SK-N-SH treated with all-trans-retinoic acid at 6 μM for 48 hours (cell line): ENCODE results near the gene MED13.
A peak's percentile ranks its signal among the peaks of the same experiment; 100 is the strongest.

Experiments used
- ATAC-seq: fragments of 200-7000 bp; cut with Tn5 transposase; 3 replicates; pipeline ENCODE4 v1.9.1; 2020; ENCODE audit warnings: mild to moderate bottlenecking, moderate library complexity
- BACH2 ChIP-seq: fragments of 250-450 bp; sonication (Bioruptor Pico); IDR thresholded peaks from 2 replicates; pipeline ENCODE4 v1.9.0; 2021; ENCODE audit warnings: mild to moderate bottlenecking, borderline replicate concordance
- CSDC2 ChIP-seq: fragments of 250-450 bp; sonication (Bioruptor Pico); IDR thresholded peaks from 2 replicates; pipeline ENCODE4 v1.5.0; 2020; ENCODE audit warnings: mild to moderate bottlenecking, moderate library complexity
- ESRRG ChIP-seq: fragments of 250-450 bp; sonication (Bioruptor Pico); IDR thresholded peaks from 2 replicates; pipeline ENCODE4 v1.6.1; 2021; ENCODE audit warnings: mild to moderate bottlenecking
- ISL1 ChIP-seq: fragments of 250-450 bp; sonication (Bioruptor Pico); IDR thresholded peaks from 2 replicates; pipeline ENCODE4 v2.1.2; 2022; ENCODE audit warnings: mild to moderate bottlenecking, moderate library complexity
- PPARA ChIP-seq: fragments of 250-450 bp; sonication (Bioruptor Pico); IDR thresholded peaks from 2 replicates; pipeline ENCODE4 v1.5.0; 2020; ENCODE audit warnings: mild to moderate bottlenecking, borderline replicate concordance
- RARB ChIP-seq: fragments of 250-450 bp; sonication (Bioruptor Pico); IDR thresholded peaks from 2 replicates; pipeline ENCODE4 v1.8.0; 2021; ENCODE audit warnings: mild to moderate bottlenecking, moderate library complexity
- SNAI2 ChIP-seq: fragments of 250-450 bp; sonication (Bioruptor Pico); IDR thresholded peaks from 2 replicates; pipeline ENCODE4 v1.5.0; 2020; ENCODE audit warnings: mild to moderate bottlenecking, moderate library complexity
- TCF4 ChIP-seq: fragments of 250-450 bp; sonication (Bioruptor Pico); IDR thresholded peaks from 2 replicates; pipeline ENCODE4 v1.8.0; 2021; ENCODE audit warnings: mild to moderate bottlenecking, moderate library complexity, borderline replicate concordance
- ZFP3 ChIP-seq: fragments of 250-450 bp; sonication (Bioruptor Pico); IDR thresholded peaks from 2 replicates; pipeline ENCODE4 v1.5.0; 2020; ENCODE audit warnings: mild to moderate bottlenecking, moderate library complexity
- ZFP30 ChIP-seq: fragments of 450-650 bp; formaldehyde crosslinking; IDR thresholded peaks from 2 replicates; pipeline ENCODE4 v1.5.0; 2022; ENCODE audit warnings: mild to moderate bottlenecking, moderate library complexity
- ZNF565 ChIP-seq: fragments of 450-650 bp; formaldehyde crosslinking; conservative IDR thresholded peaks from 2 replicates; pipeline ENCODE4 v1.5.0; 2020; ENCODE audit warnings: low read depth, mild to moderate bottlenecking, moderate library complexity
- ZNF70 ChIP-seq: fragments of 450-650 bp; formaldehyde crosslinking; IDR thresholded peaks from 2 replicates; pipeline ENCODE4 v1.5.0; 2020; ENCODE audit warnings: mild to moderate bottlenecking, moderate library complexity
- ZNF8 ChIP-seq: fragments of 450-650 bp; formaldehyde crosslinking; IDR thresholded peaks from 2 replicates; pipeline ENCODE4 v1.5.0; 2020; ENCODE audit warnings: mild to moderate bottlenecking, moderate library complexity
- TF ChIP-seq, protein P1 (sequence below): fragments of 250-450 bp; sonication (Bioruptor Pico); IDR thresholded peaks from 2 replicates; pipeline ENCODE4 v1.5.1; 2021; ENCODE audit warnings: mild to moderate bottlenecking, moderate library complexity
- TF ChIP-seq, protein P2 (sequence below): fragments of 250-450 bp; sonication (Bioruptor Pico); IDR thresholded peaks from 2 replicates; pipeline ENCODE4 v1.8.0; 2021; ENCODE audit warnings: low read depth, mild to moderate bottlenecking, moderate library complexity, borderline replicate concordance
- TF ChIP-seq, protein P3 (sequence below): fragments of 250-450 bp; sonication (Bioruptor Pico); IDR thresholded peaks from 2 replicates; pipeline ENCODE4 v1.8.0; 2020; ENCODE audit warnings: mild to moderate bottlenecking, moderate library complexity, borderline replicate concordance
- TF ChIP-seq, protein P4 (sequence below): fragments of 250-450 bp; sonication (Bioruptor Pico); IDR thresholded peaks from 2 replicates; pipeline ENCODE4 v1.5.0; 2020; ENCODE audit warnings: mild to moderate bottlenecking, moderate library complexity

The MED13 gene

DNA sequence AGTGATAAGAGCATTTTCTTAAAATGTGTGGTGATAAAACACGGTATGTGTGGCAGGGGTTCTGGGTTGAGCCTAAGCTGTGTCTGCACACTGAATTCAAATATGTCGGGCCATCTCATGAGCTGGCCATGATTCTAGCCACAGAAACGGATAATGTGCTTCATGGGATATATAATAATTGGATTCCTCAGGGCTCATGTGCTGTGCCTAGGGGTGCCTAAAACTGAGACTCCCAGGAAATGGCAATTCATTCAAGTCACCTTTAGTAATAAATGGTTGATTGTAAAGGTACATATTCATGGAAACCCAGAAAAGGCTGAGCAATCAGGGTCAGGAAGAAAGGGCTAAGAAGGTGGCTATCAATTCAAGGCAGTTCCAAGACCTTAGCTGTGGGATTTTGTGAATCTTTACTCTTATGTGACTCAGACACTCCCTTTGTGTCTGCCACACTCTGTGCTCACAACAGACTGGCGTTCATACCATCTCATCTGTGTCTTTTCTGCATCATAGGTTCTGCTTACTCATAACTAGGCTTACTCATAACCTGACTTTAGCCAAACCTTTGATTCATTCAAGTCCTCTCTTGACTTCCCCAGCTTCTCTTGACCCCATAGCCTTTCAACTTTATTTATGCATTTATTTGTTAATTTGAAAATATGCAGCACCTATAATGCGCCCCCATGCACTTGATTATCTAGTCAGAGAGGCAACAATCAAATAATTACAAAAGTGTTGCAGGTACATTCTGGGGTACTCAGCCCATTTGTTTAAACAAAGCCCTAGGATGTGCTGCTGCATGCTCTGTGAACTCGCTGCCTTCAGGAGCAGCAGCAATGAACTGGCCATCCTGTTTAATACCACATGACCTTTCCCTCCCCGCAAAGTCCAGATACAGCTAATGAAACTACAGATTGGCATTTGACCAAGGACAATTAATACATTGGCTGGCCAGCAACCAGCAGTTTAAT, 28.4 kb upstream of the MED13 start:
- TF ChIP-seq PPARA (CRISPR knock-in tag) (0 out of 2 replicates have a peak, but pooled peaks have one; percentile 10), TCF4 (CRISPR knock-in tag) (peak; percentile 44; the same call in 1 of the 2 replicates), SNAI2 (peak; percentile 4; the same call in 1 of the 2 replicates)
- TF ChIP-seq, protein P1, sequence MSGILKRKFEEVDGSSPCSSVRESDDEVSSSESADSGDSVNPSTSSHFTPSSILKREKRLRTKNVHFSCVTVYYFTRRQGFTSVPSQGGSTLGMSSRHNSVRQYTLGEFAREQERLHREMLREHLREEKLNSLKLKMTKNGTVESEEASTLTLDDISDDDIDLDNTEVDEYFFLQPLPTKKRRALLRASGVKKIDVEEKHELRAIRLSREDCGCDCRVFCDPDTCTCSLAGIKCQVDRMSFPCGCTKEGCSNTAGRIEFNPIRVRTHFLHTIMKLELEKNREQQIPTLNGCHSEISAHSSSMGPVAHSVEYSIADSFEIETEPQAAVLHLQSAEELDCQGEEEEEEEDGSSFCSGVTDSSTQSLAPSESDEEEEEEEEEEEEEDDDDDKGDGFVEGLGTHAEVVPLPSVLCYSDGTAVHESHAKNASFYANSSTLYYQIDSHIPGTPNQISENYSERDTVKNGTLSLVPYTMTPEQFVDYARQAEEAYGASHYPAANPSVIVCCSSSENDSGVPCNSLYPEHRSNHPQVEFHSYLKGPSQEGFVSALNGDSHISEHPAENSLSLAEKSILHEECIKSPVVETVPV (CRISPR knock-in tag): no peak
- ATAC-seq: peak; percentile 93

DNA sequence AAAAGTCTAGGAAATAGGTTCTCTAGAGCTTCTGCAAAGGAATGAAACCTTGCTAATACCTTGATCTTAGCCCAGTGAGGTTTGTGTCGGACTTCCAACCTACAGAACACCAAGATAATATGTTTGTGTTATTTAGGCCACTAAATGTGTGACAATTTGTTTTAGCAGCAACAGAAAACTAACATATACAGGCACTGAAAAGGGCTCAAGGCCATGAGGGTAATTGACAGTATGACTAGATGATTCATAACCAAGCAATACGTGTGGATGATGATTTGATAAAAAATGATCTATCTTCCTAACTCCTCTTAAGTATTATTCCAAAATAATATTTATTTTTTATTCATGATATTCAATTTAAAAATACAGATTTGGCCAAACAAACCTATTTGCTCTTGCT, 27.7 kb upstream of the MED13 start:
- TF ChIP-seq CSDC2 (CRISPR knock-in tag) (no peak), ZFP30 (CRISPR knock-in tag) (no peak), ZNF70 (CRISPR knock-in tag) (no peak), ZNF8 (no peak), BACH2 (CRISPR knock-in tag) (no peak), ZNF565 (CRISPR knock-in tag) (no peak), ESRRG (no peak), ZFP3 (CRISPR knock-in tag) (no peak), SNAI2 (no peak), RARB (CRISPR knock-in tag) (no peak), TCF4 (CRISPR knock-in tag) (no peak)
- TF ChIP-seq, protein P2, sequence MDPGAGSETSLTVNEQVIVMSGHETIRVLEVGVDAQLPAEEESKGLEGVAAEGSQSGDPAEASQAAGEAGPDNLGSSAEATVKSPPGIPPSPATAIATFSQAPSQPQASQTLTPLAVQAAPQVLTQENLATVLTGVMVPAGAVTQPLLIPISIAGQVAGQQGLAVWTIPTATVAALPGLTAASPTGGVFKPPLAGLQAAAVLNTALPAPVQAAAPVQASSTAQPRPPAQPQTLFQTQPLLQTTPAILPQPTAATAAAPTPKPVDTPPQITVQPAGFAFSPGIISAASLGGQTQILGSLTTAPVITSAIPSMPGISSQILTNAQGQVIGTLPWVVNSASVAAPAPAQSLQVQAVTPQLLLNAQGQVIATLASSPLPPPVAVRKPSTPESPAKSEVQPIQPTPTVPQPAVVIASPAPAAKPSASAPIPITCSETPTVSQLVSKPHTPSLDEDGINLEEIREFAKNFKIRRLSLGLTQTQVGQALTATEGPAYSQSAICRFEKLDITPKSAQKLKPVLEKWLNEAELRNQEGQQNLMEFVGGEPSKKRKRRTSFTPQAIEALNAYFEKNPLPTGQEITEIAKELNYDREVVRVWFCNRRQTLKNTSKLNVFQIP (CRISPR knock-in tag): no peak
- TF ChIP-seq, protein P1 (CRISPR knock-in tag): no peak
- TF ChIP-seq, protein P3, sequence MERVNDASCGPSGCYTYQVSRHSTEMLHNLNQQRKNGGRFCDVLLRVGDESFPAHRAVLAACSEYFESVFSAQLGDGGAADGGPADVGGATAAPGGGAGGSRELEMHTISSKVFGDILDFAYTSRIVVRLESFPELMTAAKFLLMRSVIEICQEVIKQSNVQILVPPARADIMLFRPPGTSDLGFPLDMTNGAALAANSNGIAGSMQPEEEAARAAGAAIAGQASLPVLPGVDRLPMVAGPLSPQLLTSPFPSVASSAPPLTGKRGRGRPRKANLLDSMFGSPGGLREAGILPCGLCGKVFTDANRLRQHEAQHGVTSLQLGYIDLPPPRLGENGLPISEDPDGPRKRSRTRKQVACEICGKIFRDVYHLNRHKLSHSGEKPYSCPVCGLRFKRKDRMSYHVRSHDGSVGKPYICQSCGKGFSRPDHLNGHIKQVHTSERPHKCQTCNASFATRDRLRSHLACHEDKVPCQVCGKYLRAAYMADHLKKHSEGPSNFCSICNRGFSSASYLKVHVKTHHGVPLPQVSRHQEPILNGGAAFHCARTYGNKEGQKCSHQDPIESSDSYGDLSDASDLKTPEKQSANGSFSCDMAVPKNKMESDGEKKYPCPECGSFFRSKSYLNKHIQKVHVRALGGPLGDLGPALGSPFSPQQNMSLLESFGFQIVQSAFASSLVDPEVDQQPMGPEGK (CRISPR knock-in tag): no peak
- TF ChIP-seq, all 23 proteins: peak for 0
- no peak for ATAC-seq

DNA sequence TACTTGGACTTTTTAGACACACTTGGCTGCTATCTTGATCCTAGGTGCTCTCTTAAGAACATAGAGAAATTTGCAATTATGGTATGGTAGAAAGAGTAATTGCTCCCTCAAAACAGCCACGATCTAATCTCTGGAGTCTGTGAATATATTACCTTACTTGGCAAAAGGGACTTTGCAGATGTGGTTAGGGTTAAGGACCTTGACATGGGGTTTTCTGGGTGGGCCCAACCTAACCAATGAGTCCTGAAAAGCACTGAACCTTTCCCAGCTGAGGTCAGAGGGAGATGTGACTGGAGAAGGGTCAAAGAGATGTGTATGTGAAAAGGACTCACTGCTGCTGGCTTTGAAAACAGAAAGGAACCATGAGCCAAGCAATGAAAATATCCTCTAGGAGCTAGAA, 26.7 kb upstream of the MED13 start:
- no peak for ATAC-seq
- no peak for TF ChIP-seq ISL1 (CRISPR knock-in tag)
- TF ChIP-seq, protein P4, sequence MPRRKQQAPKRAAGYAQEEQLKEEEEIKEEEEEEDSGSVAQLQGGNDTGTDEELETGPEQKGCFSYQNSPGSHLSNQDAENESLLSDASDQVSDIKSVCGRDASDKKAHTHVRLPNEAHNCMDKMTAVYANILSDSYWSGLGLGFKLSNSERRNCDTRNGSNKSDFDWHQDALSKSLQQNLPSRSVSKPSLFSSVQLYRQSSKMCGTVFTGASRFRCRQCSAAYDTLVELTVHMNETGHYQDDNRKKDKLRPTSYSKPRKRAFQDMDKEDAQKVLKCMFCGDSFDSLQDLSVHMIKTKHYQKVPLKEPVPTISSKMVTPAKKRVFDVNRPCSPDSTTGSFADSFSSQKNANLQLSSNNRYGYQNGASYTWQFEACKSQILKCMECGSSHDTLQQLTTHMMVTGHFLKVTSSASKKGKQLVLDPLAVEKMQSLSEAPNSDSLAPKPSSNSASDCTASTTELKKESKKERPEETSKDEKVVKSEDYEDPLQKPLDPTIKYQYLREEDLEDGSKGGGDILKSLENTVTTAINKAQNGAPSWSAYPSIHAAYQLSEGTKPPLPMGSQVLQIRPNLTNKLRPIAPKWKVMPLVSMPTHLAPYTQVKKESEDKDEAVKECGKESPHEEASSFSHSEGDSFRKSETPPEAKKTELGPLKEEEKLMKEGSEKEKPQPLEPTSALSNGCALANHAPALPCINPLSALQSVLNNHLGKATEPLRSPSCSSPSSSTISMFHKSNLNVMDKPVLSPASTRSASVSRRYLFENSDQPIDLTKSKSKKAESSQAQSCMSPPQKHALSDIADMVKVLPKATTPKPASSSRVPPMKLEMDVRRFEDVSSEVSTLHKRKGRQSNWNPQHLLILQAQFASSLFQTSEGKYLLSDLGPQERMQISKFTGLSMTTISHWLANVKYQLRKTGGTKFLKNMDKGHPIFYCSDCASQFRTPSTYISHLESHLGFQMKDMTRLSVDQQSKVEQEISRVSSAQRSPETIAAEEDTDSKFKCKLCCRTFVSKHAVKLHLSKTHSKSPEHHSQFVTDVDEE: no peak
- no peak for TF ChIP-seq ZNF70 (CRISPR knock-in tag)
- TF ChIP-seq, protein P2 (CRISPR knock-in tag): no peak
- TF ChIP-seq, all 23 proteins: peak for 0
